Measurements from ENCODE around the gene WWC1.

- no peak for TF ChIP-seq CTCF (IDR thresholded peaks at IDR 0.05 in 2 of 3, conservative IDR thresholded peaks at IDR 0.05 in 1 of 3; ENCODE audit: borderline replicate concordance in 1 of 3, insufficient read depth in 1 of 3, low read depth in 2 of 3, low read length in 2 of 3)
- no peak for TF ChIP-seq ELF1 (IDR thresholded peaks at IDR 0.05; ENCODE audit: borderline replicate concordance, low read depth)
- TF ChIP-seq TCF7L2 (IDR thresholded peaks at IDR 0.05; ENCODE audit: borderline replicate concordance, extremely low read depth, insufficient read depth, insufficient read length) = no peak
- no peak for TF ChIP-seq POLR2AphosphoS5 (IDR thresholded peaks at IDR 0.05; ENCODE audit: low read depth, low read length)
- no peak for TF ChIP-seq REST (IDR thresholded peaks at IDR 0.05; ENCODE audit: low read depth)
- no peak for TF ChIP-seq POLR2A (IDR thresholded peaks at IDR 0.05; ENCODE audit: borderline replicate concordance, extremely low read depth, insufficient read depth, insufficient read length)
- no peak for TF ChIP-seq EZH2 (IDR thresholded peaks at IDR 0.05)
- no peak for TF ChIP-seq ATF3 (IDR thresholded peaks at IDR 0.05)
- no peak for TF ChIP-seq RAD21 (IDR thresholded peaks at IDR 0.05; ENCODE audit: low read depth)
- TF ChIP-seq JUND (IDR thresholded peaks at IDR 0.05) = no peak
- TF ChIP-seq YY1 (IDR thresholded peaks at IDR 0.05; ENCODE audit: extremely low read depth, insufficient replicate concordance, low read depth, low read length) = no peak
Measured at GRCh38 chr5:168251259-168251658, 40.2 kb upstream of the WWC1 start.
